Hepatocyte (in vitro differentiated cells): ENCODE measurements around the gene SNX25. TPM values are rescaled to one million over a fixed set of nuclear protein-coding genes. Genes with fewer than 3 reads are reported as not detected.

Experiments used
- DNase-seq: peaks from one replicate; pipeline ENCODE4 v3.0.0-alpha.2; 2016; ENCODE audit warnings: low spot score
- H2AFZ ChIP-seq: fragments of 200-600 bp; sonication (generic); 2 replicates; pipeline ENCODE4 v1.6.0; 2016; ENCODE audit warnings: antibody characterized with exemption, mild to moderate bottlenecking
- H3K27ac ChIP-seq: fragments of 200-600 bp; sonication (generic); 2 replicates; pipeline ENCODE4 v1.5.1; 2016; ENCODE audit warnings: mild to moderate bottlenecking
- H3K27me3 ChIP-seq: fragments of 200-600 bp; sonication (generic); 2 replicates; pipeline ENCODE4 v1.6.1; 2016
- H3K36me3 ChIP-seq: fragments of 200-600 bp; sonication (generic); replicated peaks from 2 replicates; pipeline ENCODE4 v1.5.1; 2016; ENCODE audit warnings: low read depth; ENCODE audit not compliant: insufficient read depth
- H3K4me1 ChIP-seq: fragments of 200-600 bp; sonication (generic); 2 replicates; pipeline ENCODE4 v1.5.1; 2016; ENCODE audit warnings: mild to moderate bottlenecking, moderate library complexity; ENCODE audit not compliant: insufficient read depth
- H3K4me2 ChIP-seq: fragments of 200-600 bp; sonication (generic); 2 replicates; pipeline ENCODE4 v1.6.0; 2016
- H3K4me3 ChIP-seq: fragments of 200-600 bp; sonication (generic); 2 replicates; pipeline ENCODE4 v1.5.1; 2016; ENCODE audit warnings: mild to moderate bottlenecking
- H3K79me2 ChIP-seq: fragments of 200-600 bp; sonication (generic); 2 replicates; pipeline ENCODE4 v1.6.0; 2017; ENCODE audit warnings: mild to moderate bottlenecking
- H3K9me2 ChIP-seq: fragments of 200-600 bp; sonication (generic); replicated peaks from 2 replicates; pipeline ENCODE4 v1.6.0; 2017; ENCODE audit warnings: mild to moderate bottlenecking; ENCODE audit not compliant: insufficient read depth
- H3K9me3 ChIP-seq: fragments of 200-600 bp; sonication (generic); 2 replicates; pipeline ENCODE4 v1.5.1; 2016; ENCODE audit warnings: low read depth, mild to moderate bottlenecking
- H4K20me1 ChIP-seq: fragments of 200-600 bp; sonication (generic); 2 replicates; pipeline ENCODE4 v1.6.0; 2016; ENCODE audit warnings: mild to moderate bottlenecking; ENCODE audit not compliant: insufficient read depth, poor library complexity, severe bottlenecking
- CTCF ChIP-seq: fragments of 200-600 bp; sonication (generic); IDR thresholded peaks from 2 replicates; pipeline ENCODE4 v1.5.1; 2016; ENCODE audit warnings: antibody characterized with exemption, mild to moderate bottlenecking; ENCODE audit not compliant: poor library complexity
- EZH2 ChIP-seq: fragments of 200-600 bp; sonication (generic); IDR thresholded peaks from 2 replicates; pipeline ENCODE4 v1.6.1; 2016; ENCODE audit warnings: antibody characterized with exemption, mild to moderate bottlenecking, borderline replicate concordance
- EZH2phosphoT487 ChIP-seq: fragments of 200-600 bp; sonication (generic); IDR thresholded peaks from one replicate; pipeline ENCODE4 v1.6.1; 2018; ENCODE audit warnings: antibody characterized with exemption, mild to moderate bottlenecking, low read depth, moderate library complexity; ENCODE audit not compliant: unreplicated experiment, severe bottlenecking
- WGBS: methylation state at CpG from one replicate; pipeline ENCODE4 v1.1.6; 2016; ENCODE audit warnings: low lambda C conversion rate; ENCODE audit errors: missing lambda C conversion rate; 5-methylcytosine and 5-hydroxymethylcytosine counted together
- polyA plus RNA-seq: library from polyadenylated mRNA; unstranded; fragments of >200 nt; fragmentation: Nextera tagmentation; extraction: Ambion mirVana; gene quantifications from 2 replicates; pipeline ENCODE4 v1.2.1, GENCODE V29; 2016
- total RNA-seq: library from RNA; depleted of rRNA; stranded (reverse); fragments of >200 nt; gene quantifications from 2 replicates; pipeline ENCODE4 v1.2.3, GENCODE V29; 2014

The SNX25 gene
- total and polyA plus RNA-seq, 2 experiments from 2014 or later, result 16.5 to 20.3 TPM

GRCh38 chr4:185408432-185408831 is 199.0 kb downstream of the SNX25 start:
- no peak overlapping the region for H3K4me2 ChIP-seq
- no peaks in the 10 kb centered on the region for H3K36me3 ChIP-seq
- DNase-seq, result no peak
- no peaks in the 10 kb centered on the region for H3K9me2 ChIP-seq
- H3K4me1 ChIP-seq, result no peaks in the 10 kb centered on the region
- no peak overlapping the region for H3K4me3 ChIP-seq
- H3K27ac ChIP-seq, result no peak overlapping the region
- no peak for TF ChIP-seq EZH2phosphoT487
- no peak for TF ChIP-seq CTCF
- no peak for TF ChIP-seq EZH2
- no peaks in the 10 kb centered on the region for H3K27me3 ChIP-seq
- 100% methylated on average over 2 of the region's 2 CpGs for WGBS
- no peaks in the 10 kb centered on the region for H4K20me1 ChIP-seq
- no peak overlapping the region for H2AFZ ChIP-seq
- H3K9me3 ChIP-seq, result no peaks in the 10 kb centered on the region
- H3K79me2 ChIP-seq, result no peaks in the 10 kb centered on the region

GRCh38 chr4:185411849-185412248 is 202.5 kb downstream of the SNX25 start:
- H3K9me3 ChIP-seq, result no peaks in the 10 kb centered on the region
- no peak overlapping the region for H2AFZ ChIP-seq
- no peaks in the 10 kb centered on the region for H3K4me1 ChIP-seq
- TF ChIP-seq CTCF (no peak), EZH2phosphoT487 (no peak), EZH2 (no peak)
- no peak overlapping the region for H3K27ac ChIP-seq
- 93% methylated on average over 5 of the region's 5 CpGs for WGBS
- H3K27me3 ChIP-seq, result no peaks in the 10 kb centered on the region
- no peaks in the 10 kb centered on the region for H3K9me2 ChIP-seq
- H3K4me2 ChIP-seq, result no peak overlapping the region
- H4K20me1 ChIP-seq, result no peaks in the 10 kb centered on the region
- DNase-seq, result no peak
- no peaks in the 10 kb centered on the region for H3K36me3 ChIP-seq
- no peak overlapping the region for H3K4me3 ChIP-seq
- no peaks in the 10 kb centered on the region for H3K79me2 ChIP-seq

- 97% methylated on average over 5 of the region's 5 CpGs for WGBS
- Histone ChIP-seq H3K4me2 (no peak overlapping the region), H3K4me1 (no peaks in the 10 kb centered on the region), H4K20me1 (no peaks in the 10 kb centered on the region), H2AFZ (no peak overlapping the region), H3K79me2 (no peaks in the 10 kb centered on the region), H3K4me3 (no peak overlapping the region), H3K36me3 (no peaks in the 10 kb centered on the region), H3K9me3 (no peaks in the 10 kb centered on the region), H3K27ac (no peak overlapping the region), H3K9me2 (no peaks in the 10 kb centered on the region), H3K27me3 (no peaks in the 10 kb centered on the region)
- DNase-seq, result no peak
- TF ChIP-seq EZH2phosphoT487 (no peak), EZH2 (no peak), CTCF (no peak)
Measured at GRCh38 chr4:185412412-185412811, 203.0 kb downstream of the SNX25 start.

Other genes with a start within 250 kb of the SNX25 start
- gene HELT, start 191.1 kb upstream of the SNX25 start, total RNA-seq, result not detected in 2 replicates
- not detected in 2 replicates for gene HELT, start 191.1 kb upstream of the SNX25 start, polyA plus RNA-seq
- gene SLC25A4, start 66.3 kb upstream of the SNX25 start, total RNA-seq, result 26.6 and 30.7 TPM in 2 replicates
- gene SLC25A4, start 66.3 kb upstream of the SNX25 start, polyA plus RNA-seq, result 86.3 and 92.7 TPM in 2 replicates
- gene CFAP97, start 5.6 kb upstream of the SNX25 start, total RNA-seq, result 28.5 and 28.9 TPM in 2 replicates
- 16.5 and 20.2 TPM in 2 replicates for gene CFAP97, start 5.6 kb upstream of the SNX25 start, polyA plus RNA-seq
- 0.12 and 0.23 TPM in 2 replicates for gene LRP2BP, start 186.3 kb downstream of the SNX25 start, total RNA-seq
- gene LRP2BP, start 186.3 kb downstream of the SNX25 start, polyA plus RNA-seq, result 0.30 and 0.89 TPM in 2 replicates
- 1.7 and 9.8 TPM in 2 replicates for gene ANKRD37, start 187.2 kb downstream of the SNX25 start, total RNA-seq
- gene ANKRD37, start 187.2 kb downstream of the SNX25 start, polyA plus RNA-seq, result 8.6 and 11.4 TPM in 2 replicates
- 33.4 and 38.5 TPM in 2 replicates for gene UFSP2, start 216.4 kb downstream of the SNX25 start, total RNA-seq
- 29.2 and 34.0 TPM in 2 replicates for gene UFSP2, start 216.4 kb downstream of the SNX25 start, polyA plus RNA-seq